HL-60/S4 (cell line): Measurements from ENCODE around the gene ATXN1.

Experiments
- in situ Hi-C: fragments of 300-500 bp; cut with MboI; formaldehyde crosslinking; loops from 2 replicates; pipeline ENCODE4 v1.14.3; 2022; ENCODE audit warnings: low sequenced_read_pairs

ATXN1 gene

GRCh38 chr6:16434885-16435284 lies 326.4 kb downstream of the ATXN1 start:
- in situ Hi-C loops: no loop called here

- in situ Hi-C loops: no loop called here
Measured at GRCh38 chr6:16433338-16433890, 327.8 kb downstream of the ATXN1 start.

GRCh38 chr6:16432075-16433032 lies 328.9 kb downstream of the ATXN1 start:
- in situ Hi-C loops: no loop called here

- in situ Hi-C loops: no loop called here
Measured at GRCh38 chr6:16431106-16431505, 330.2 kb downstream of the ATXN1 start.

GRCh38 chr6:16430391-16431089 lies 330.7 kb downstream of the ATXN1 start:
- in situ Hi-C loops: no loop called here

- in situ Hi-C loops: no loop called here
Measured at GRCh38 chr6:16429669-16430068, 331.6 kb downstream of the ATXN1 start.

GRCh38 chr6:16427124-16427523 lies 334.1 kb downstream of the ATXN1 start:
- in situ Hi-C loops: no loop called here

- in situ Hi-C loops: no loop called here
Measured at GRCh38 chr6:16425881-16426615, 335.2 kb downstream of the ATXN1 start.

GRCh38 chr6:16421462-16421960 lies 339.7 kb downstream of the ATXN1 start:
- in situ Hi-C loops: no loop called here

- in situ Hi-C loops: no loop called here
Measured at GRCh38 chr6:16420715-16421461, 340.4 kb downstream of the ATXN1 start.

GRCh38 chr6:16420337-16420714 lies 340.9 kb downstream of the ATXN1 start:
- in situ Hi-C loops: no loop called here

GRCh38 chr6:16419636-16420336 lies 341.5 kb downstream of the ATXN1 start:
- in situ Hi-C loops: no loop called here

- in situ Hi-C loops: no loop called here
Measured at GRCh38 chr6:16418151-16418550, 343.1 kb downstream of the ATXN1 start.

GRCh38 chr6:16415677-16416076 lies 345.6 kb downstream of the ATXN1 start:
- in situ Hi-C loops: no loop called here

- in situ Hi-C loops: no loop called here
Measured at GRCh38 chr6:16414205-16414604, 347.1 kb downstream of the ATXN1 start.

- in situ Hi-C loops: no loop called here
Measured at GRCh38 chr6:16413399-16413798, 347.9 kb downstream of the ATXN1 start.

GRCh38 chr6:16412982-16413381 lies 348.3 kb downstream of the ATXN1 start:
- in situ Hi-C loops: no loop called here

GRCh38 chr6:16412171-16412570 lies 349.1 kb downstream of the ATXN1 start:
- in situ Hi-C loops: no loop called here
